SK-N-SH (cell line): ENCODE results near the gene VIM. TPM values are rescaled to one million over a fixed set of nuclear protein-coding genes. Genes with fewer than 3 reads are reported as not detected.

Experiments
- CTCF ChIA-PET: fragments of 300-600, 350-600 bp; formaldehyde crosslinking; extraction: SDS; loops from one replicate; lab custom pipeline; 2021; lab: Yijun Ruan, JAX
- POLR2A ChIA-PET: fragments of 350-600 bp; sonication (Branson Sonifier 250); formaldehyde crosslinking; extraction: SDS; loops from one replicate; lab custom pipeline; 2020; ENCODE audit warnings: antibody characterized with exemption, inconsistent platforms; lab: Yijun Ruan, JAX
- DNase-seq: peaks from one replicate; pipeline ENCODE4 v3.0.0; 2012
- H2AFZ ChIP-seq: fragments of 200-600 bp; sonication (generic); 2 replicates; pipeline ENCODE4 v1.8.1; 2016; ENCODE audit warnings: antibody characterized with exemption, mild to moderate bottlenecking, low read depth
- H3F3A ChIP-seq: fragments of 200-600 bp; sonication (generic); replicated peaks from 2 replicates; pipeline ENCODE3; 2016; ENCODE audit warnings: antibody characterized with exemption, mild to moderate bottlenecking; ENCODE audit not compliant: insufficient read depth
- H3K27ac ChIP-seq, 2 experiments: fragments of 200-500 bp in 1 of 2; fragments of 200-600 bp in 1 of 2; sonication (Bioruptor generic) in 1 of 2; sonication (generic), shearing (Covaris generic) in 1 of 2; 2 replicates each; pipeline versions ENCODE4 v1.5.1 to v1.6.1; 2014 to 2016; ENCODE audit warnings: low read depth in 2 of 2, inconsistent platforms in 1 of 2, low read length in 1 of 2, mild to moderate bottlenecking in 1 of 2, mixed read lengths in 1 of 2
- H3K27me3 ChIP-seq: fragments of 200-600 bp; sonication (generic), shearing (Covaris generic); 2 replicates; pipeline ENCODE4 v1.6.1; 2016; ENCODE audit warnings: mixed run types; ENCODE audit not compliant: insufficient read depth
- H3K36me3 ChIP-seq, 2 experiments: fragments of 200-500 bp in 1 of 2; fragments of 200-600 bp in 1 of 2; sonication (Bioruptor generic) in 1 of 2; sonication (generic) in 1 of 2; replicated peaks in 1 of 2; 2 replicates each; pipeline versions ENCODE3 to v1.5.1; 2014 to 2016; ENCODE audit warnings: low read length in 1 of 2, mild to moderate bottlenecking in 1 of 2; ENCODE audit not compliant: insufficient read depth in 2 of 2, control insufficient read depth in 1 of 2
- H3K4me1 ChIP-seq, 2 experiments: fragments of 200-500 bp in 1 of 2; fragments of 200-600 bp in 1 of 2; sonication (Bioruptor generic) in 1 of 2; sonication (generic), shearing (Covaris generic) in 1 of 2; 2 replicates each; pipeline versions ENCODE4 v1.5.1 to v1.6.1; 2014 to 2016; ENCODE audit warnings: low read depth in 1 of 2, low read length in 1 of 2, mixed run types in 1 of 2; ENCODE audit not compliant: insufficient read depth in 2 of 2, control insufficient read depth in 1 of 2
- H3K4me2 ChIP-seq: fragments of 200-600 bp; sonication (generic), shearing (Covaris generic); 2 replicates; pipeline ENCODE4 v1.6.1; 2017; ENCODE audit warnings: mixed run types
- H3K4me3 ChIP-seq, 2 experiments: fragments of 200-500 bp in 1 of 2; fragments of 200-600 bp in 1 of 2; sonication (Bioruptor generic) in 1 of 2; sonication (generic), shearing (Covaris generic) in 1 of 2; 2 replicates each; pipeline versions ENCODE4 v1.5.1 to v1.8.1; 2014 to 2016; ENCODE audit warnings: low read depth in 2 of 2, inconsistent platforms in 1 of 2, low read length in 1 of 2, mild to moderate bottlenecking in 1 of 2, mixed read lengths in 1 of 2, moderate library complexity in 1 of 2
- H3K79me2 ChIP-seq: fragments of 200-600 bp; sonication (generic); 2 replicates; pipeline ENCODE4 v1.8.1; 2017; ENCODE audit warnings: mild to moderate bottlenecking; ENCODE audit not compliant: insufficient read depth
- H3K9ac ChIP-seq: fragments of 200-600 bp; sonication (generic); 2 replicates; pipeline ENCODE4 v1.6.1; 2017; ENCODE audit warnings: mixed run types
- H3K9me2 ChIP-seq: fragments of 200-600 bp; sonication (generic); 2 replicates; pipeline ENCODE4 v1.6.1; 2017; ENCODE audit warnings: mixed run types
- H3K9me3 ChIP-seq: fragments of 200-600 bp; sonication (generic); 2 replicates; pipeline ENCODE4 v1.6.1; 2017; ENCODE audit warnings: mixed run types, mild to moderate bottlenecking, moderate library complexity
- H4K20me1 ChIP-seq: fragments of 200-600 bp; sonication (generic); 2 replicates; pipeline ENCODE4 v1.6.1; 2017; ENCODE audit warnings: mild to moderate bottlenecking, mixed run types; ENCODE audit not compliant: insufficient read depth
- CHD2 ChIP-seq: fragments of 150-350 bp; IDR thresholded peaks from 2 replicates; pipeline ENCODE4 v1.6.1; 2018; ENCODE audit warnings: low read length; ENCODE audit not compliant: partially characterized antibody
- FOSL2 ChIP-seq: IDR thresholded peaks from 2 replicates; pipeline ENCODE4 v1.4.0; 2012; ENCODE audit warnings: low read depth, mild to moderate bottlenecking, moderate library complexity, borderline replicate concordance
- FOXM1 ChIP-seq: IDR thresholded peaks from 2 replicates; pipeline ENCODE4 v1.4.0; 2012; ENCODE audit warnings: low read depth, mild to moderate bottlenecking
- JUND ChIP-seq: IDR thresholded peaks from 2 replicates; pipeline ENCODE4 v1.4.0; 2012
- MXI1 ChIP-seq: IDR thresholded peaks from 2 replicates; pipeline ENCODE4 v1.6.1; 2012; ENCODE audit warnings: mild to moderate bottlenecking, low read depth, low read length, improper control_type of control experiment
- NRF1 ChIP-seq: IDR thresholded peaks from 2 replicates; pipeline ENCODE4 v1.6.1; 2012; ENCODE audit warnings: low read depth, mild to moderate bottlenecking, low read length
- POLR2AphosphoS5 ChIP-seq: IDR thresholded peaks from 2 replicates; pipeline ENCODE4 v1.6.1; 2012; ENCODE audit warnings: low read depth, low read length
- RCOR1 ChIP-seq: fragments of 150-350 bp; IDR thresholded peaks from 2 replicates; pipeline ENCODE4 v1.6.1; 2017; ENCODE audit warnings: antibody characterized with exemption, low read length
- SIN3A ChIP-seq: IDR thresholded peaks from 2 replicates; pipeline ENCODE4 v1.6.1; 2012; ENCODE audit warnings: low read depth, mild to moderate bottlenecking, low read length, moderate library complexity, borderline replicate concordance
- TCF12 ChIP-seq: IDR thresholded peaks from 2 replicates; pipeline ENCODE4 v1.4.0; 2012
- TEAD4 ChIP-seq: IDR thresholded peaks from 2 replicates; pipeline ENCODE4 v1.4.0; 2012; ENCODE audit warnings: mild to moderate bottlenecking, borderline replicate concordance; ENCODE audit not compliant: insufficient read depth
- ZBTB33 ChIP-seq: IDR thresholded peaks from 2 replicates; pipeline ENCODE4 v1.4.0; 2012; ENCODE audit warnings: low read depth, borderline replicate concordance
- WGBS: methylation state at CpG from one replicate; pipeline ENCODE4 v1.1.6; 2017; ENCODE audit warnings: low lambda C conversion rate; 5-methylcytosine and 5-hydroxymethylcytosine counted together
- polyA plus RNA-seq, 3 experiments: library from polyadenylated mRNA; depleted of rRNA; stranded (reverse); fragments of >200 nt; gene quantifications; 2 replicates each; pipeline ENCODE4 v1.2.3, GENCODE V29; 2012
- TF ChIP-seq, protein P1 (sequence below): IDR thresholded peaks from 2 replicates; pipeline ENCODE4 v1.6.1; 2012; ENCODE audit warnings: mild to moderate bottlenecking, low read depth, low read length, moderate library complexity
- TF ChIP-seq, protein P2 (sequence below): fragments of 200-600 bp; sonication (generic); IDR thresholded peaks from 2 replicates; pipeline ENCODE4 v1.6.1; 2017; ENCODE audit warnings: antibody characterized with exemption, mild to moderate bottlenecking, moderate library complexity

Gene VIM
- polyA plus RNA-seq, 1 of the 3 experiments (the other 2 are of a cell fraction): 5,016 TPM

DNA sequence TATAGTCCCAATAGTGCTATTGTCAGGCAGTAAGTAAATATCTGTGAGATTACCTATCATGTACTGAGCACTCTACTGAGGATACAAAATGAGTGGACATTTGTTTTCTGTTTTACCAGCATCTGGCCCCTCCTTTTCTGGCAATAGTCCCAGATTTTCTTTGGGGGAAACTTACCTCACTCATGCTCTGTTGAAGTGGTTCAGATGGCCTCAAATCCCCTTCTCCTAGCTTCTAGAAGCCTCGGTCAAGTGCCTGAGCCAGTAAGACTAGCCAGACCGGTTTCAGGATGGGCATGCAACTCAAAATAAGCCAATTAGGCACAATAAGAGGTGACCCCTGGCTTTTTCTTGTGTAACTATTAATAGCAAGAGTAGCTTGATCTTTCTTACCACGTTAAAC is 46.3 kb upstream of the VIM start:
- no peaks in the 10 kb centered on the region for H3K9me3 ChIP-seq
- CTCF ChIA-PET: no interaction called here
- no peaks in the 10 kb centered on the region for H3K27me3 ChIP-seq
- peaks cover 0 to 4% of the 10 kb centered on the region in 2 experiments for H3K36me3 ChIP-seq
- H3K4me2 ChIP-seq: no peak overlapping the region
- H3K9me2 ChIP-seq: no peaks in the 10 kb centered on the region
- H3K4me3 ChIP-seq: no peak overlapping the region
- DNase-seq: no peak
- no peaks in the 10 kb centered on the region for H3K79me2 ChIP-seq
- H2AFZ ChIP-seq: no peak overlapping the region
- H3K9ac ChIP-seq: no peak overlapping the region
- TF ChIP-seq, protein P1, sequence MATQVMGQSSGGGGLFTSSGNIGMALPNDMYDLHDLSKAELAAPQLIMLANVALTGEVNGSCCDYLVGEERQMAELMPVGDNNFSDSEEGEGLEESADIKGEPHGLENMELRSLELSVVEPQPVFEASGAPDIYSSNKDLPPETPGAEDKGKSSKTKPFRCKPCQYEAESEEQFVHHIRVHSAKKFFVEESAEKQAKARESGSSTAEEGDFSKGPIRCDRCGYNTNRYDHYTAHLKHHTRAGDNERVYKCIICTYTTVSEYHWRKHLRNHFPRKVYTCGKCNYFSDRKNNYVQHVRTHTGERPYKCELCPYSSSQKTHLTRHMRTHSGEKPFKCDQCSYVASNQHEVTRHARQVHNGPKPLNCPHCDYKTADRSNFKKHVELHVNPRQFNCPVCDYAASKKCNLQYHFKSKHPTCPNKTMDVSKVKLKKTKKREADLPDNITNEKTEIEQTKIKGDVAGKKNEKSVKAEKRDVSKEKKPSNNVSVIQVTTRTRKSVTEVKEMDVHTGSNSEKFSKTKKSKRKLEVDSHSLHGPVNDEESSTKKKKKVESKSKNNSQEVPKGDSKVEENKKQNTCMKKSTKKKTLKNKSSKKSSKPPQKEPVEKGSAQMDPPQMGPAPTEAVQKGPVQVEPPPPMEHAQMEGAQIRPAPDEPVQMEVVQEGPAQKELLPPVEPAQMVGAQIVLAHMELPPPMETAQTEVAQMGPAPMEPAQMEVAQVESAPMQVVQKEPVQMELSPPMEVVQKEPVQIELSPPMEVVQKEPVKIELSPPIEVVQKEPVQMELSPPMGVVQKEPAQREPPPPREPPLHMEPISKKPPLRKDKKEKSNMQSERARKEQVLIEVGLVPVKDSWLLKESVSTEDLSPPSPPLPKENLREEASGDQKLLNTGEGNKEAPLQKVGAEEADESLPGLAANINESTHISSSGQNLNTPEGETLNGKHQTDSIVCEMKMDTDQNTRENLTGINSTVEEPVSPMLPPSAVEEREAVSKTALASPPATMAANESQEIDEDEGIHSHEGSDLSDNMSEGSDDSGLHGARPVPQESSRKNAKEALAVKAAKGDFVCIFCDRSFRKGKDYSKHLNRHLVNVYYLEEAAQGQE: no peak
- TF ChIP-seq ZBTB33: no peak
- no peak for TF ChIP-seq MXI1
- TF ChIP-seq CHD2: no peak
- TF ChIP-seq NRF1: no peak
- TF ChIP-seq POLR2AphosphoS5: no peak
- no peak for TF ChIP-seq FOXM1
- TF ChIP-seq TEAD4: no peak
- TF ChIP-seq TCF12: no peak
- no peak for TF ChIP-seq FOSL2
- no peak for TF ChIP-seq JUND
- no peak for TF ChIP-seq RCOR1
- TF ChIP-seq SIN3A: no peak
- peaks cover 9% of the 10 kb centered on the region for H3F3A ChIP-seq
- 80% methylated on average over 3 of the region's 3 CpGs for WGBS
- no peak overlapping the region for H3K27ac ChIP-seq
- no peaks in the 10 kb centered on the region for H4K20me1 ChIP-seq
- POLR2A ChIA-PET: no interaction called here
- H3K4me1 ChIP-seq: peaks cover 0 to 6% of the 10 kb centered on the region in 2 experiments; a peak in 3 of 4 replicates

GRCh38 chr10:17183110-17183509 is 44.9 kb upstream of the VIM start:
- Histone ChIP-seq H3K79me2 (no peaks in the 10 kb centered on the region), H3K27me3 (no peaks in the 10 kb centered on the region), H3F3A (peaks cover 9% of the 10 kb centered on the region), H3K9me3 (no peaks in the 10 kb centered on the region), H4K20me1 (no peaks in the 10 kb centered on the region), H3K27ac (no peak overlapping the region), H3K36me3 (peaks cover 0 to 4% of the 10 kb centered on the region in 2 experiments), H2AFZ (no peak overlapping the region), H3K9me2 (no peaks in the 10 kb centered on the region), H3K4me3 (no peak overlapping the region), H3K4me2 (no peak overlapping the region), H3K9ac (no peak overlapping the region), H3K4me1 (peaks cover 0 to 6% of the 10 kb centered on the region in 2 experiments; a peak in 3 of 4 replicates)
- 93% methylated on average over 2 of the region's 2 CpGs for WGBS
- ChIA-PET POLR2A (no interaction called here), CTCF (no interaction called here)
- DNase-seq: no peak
- TF ChIP-seq, protein P1: no peak
- TF ChIP-seq FOXM1: no peak
- TF ChIP-seq, protein P2, sequence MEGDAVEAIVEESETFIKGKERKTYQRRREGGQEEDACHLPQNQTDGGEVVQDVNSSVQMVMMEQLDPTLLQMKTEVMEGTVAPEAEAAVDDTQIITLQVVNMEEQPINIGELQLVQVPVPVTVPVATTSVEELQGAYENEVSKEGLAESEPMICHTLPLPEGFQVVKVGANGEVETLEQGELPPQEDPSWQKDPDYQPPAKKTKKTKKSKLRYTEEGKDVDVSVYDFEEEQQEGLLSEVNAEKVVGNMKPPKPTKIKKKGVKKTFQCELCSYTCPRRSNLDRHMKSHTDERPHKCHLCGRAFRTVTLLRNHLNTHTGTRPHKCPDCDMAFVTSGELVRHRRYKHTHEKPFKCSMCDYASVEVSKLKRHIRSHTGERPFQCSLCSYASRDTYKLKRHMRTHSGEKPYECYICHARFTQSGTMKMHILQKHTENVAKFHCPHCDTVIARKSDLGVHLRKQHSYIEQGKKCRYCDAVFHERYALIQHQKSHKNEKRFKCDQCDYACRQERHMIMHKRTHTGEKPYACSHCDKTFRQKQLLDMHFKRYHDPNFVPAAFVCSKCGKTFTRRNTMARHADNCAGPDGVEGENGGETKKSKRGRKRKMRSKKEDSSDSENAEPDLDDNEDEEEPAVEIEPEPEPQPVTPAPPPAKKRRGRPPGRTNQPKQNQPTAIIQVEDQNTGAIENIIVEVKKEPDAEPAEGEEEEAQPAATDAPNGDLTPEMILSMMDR: peak; percentile 30; the same call in 1 of the 2 replicates
